Suppressor macrophage treated with lipopolysaccharide for 4 hours (primary cell): ENCODE results near the gene NMRK2.

Experiments used
- DNase-seq: peaks from one replicate; pipeline ENCODE4 v3.0.0-alpha.2; 2020

NMRK2 gene

GRCh38 chr19:3982701-3983541 is 50.1 kb downstream of the NMRK2 start:
- no peak for DNase-seq

GRCh38 chr19:3983542-3983914 is 50.7 kb downstream of the NMRK2 start:
- DNase-seq, result no peak

GRCh38 chr19:3983936-3984583 is 51.2 kb downstream of the NMRK2 start:
- DNase-seq, result peak; percentile 48

- DNase-seq, result no peak
Measured at GRCh38 chr19:3984584-3984907, 51.7 kb downstream of the NMRK2 start.

GRCh38 chr19:3984908-3985642 is 52.2 kb downstream of the NMRK2 start, which contains the start of gene EEF2:
EEF2 (minus strand) TSS chr19:3985463; CDS start chr19:3985380, 83 bp downstream.
- DNase-seq, result peak; percentile 98

- DNase-seq, result no peak
Measured at GRCh38 chr19:3985643-3986259, 52.9 kb downstream of the NMRK2 start.

GRCh38 chr19:3986260-3987041 is 53.6 kb downstream of the NMRK2 start:
- DNase-seq, result peak; percentile 91

- peak; percentile 94 for DNase-seq
Measured at GRCh38 chr19:3987619-3988371, 54.9 kb downstream of the NMRK2 start.

GRCh38 chr19:3990815-3991117 is 57.9 kb downstream of the NMRK2 start:
- no peak for DNase-seq
